Astrocyte (in vitro differentiated cells and primary cell): ENCODE measurements around the gene FMO1.

Experiments used
- CTCF ChIP-seq: IDR thresholded peaks from 2 replicates; pipeline ENCODE4 v1.5.1; 2011; ENCODE audit warnings: low read depth, mild to moderate bottlenecking, inconsistent platforms, low read length, moderate library complexity; ENCODE audit not compliant: insufficient read depth
- EZH2 ChIP-seq: IDR thresholded peaks from 2 replicates; pipeline ENCODE4 v1.6.1; 2012; ENCODE audit warnings: mild to moderate bottlenecking, low read length, inconsistent platforms; ENCODE audit not compliant: insufficient read depth

DNA sequence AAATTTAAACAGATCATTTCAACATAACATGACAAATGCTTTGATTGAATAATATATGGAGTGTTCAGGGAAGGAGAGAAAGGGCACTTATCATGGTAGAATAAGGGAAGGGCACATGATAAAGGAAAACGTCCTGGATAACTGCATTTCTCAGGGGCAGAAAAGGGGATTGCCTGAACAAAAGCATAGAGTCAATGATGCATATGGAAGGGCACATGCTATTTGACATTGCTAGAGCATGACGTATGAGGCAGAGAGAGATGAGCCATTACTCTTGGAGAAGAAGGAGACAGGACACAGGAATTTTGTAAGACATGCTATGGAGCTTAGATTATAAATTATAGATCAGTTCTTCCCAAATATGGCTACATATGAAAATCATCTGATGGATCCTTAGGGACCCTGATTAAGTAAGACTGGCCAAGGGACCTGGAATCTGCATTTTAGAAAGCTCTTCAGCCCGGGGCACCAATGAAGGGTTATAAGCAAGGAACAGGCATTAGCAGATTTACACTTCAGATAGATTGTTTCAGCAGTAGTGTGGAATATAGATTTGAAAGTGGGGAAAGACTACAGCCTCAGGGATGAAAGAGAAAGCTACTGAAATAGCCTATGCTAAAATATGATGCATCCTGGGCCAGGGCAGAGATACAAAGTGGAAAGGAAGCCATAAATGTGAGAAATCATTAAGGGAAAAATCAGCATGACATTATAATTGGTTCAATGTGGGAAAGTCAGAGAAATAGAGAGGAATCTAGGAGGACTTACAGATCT lies 41.9 kb upstream of the FMO1 start:
- TF ChIP-seq EZH2: no peak
- no peak for TF ChIP-seq CTCF
